Mucosa of descending colon (tissue), 3 donors: ENCODE data around the gene SETX. TPM values are rescaled to one million over a fixed set of nuclear protein-coding genes. Genes with fewer than 3 reads are reported as not detected.
A peak's percentile ranks its signal among the peaks of the same experiment; 100 is the strongest.

Experiments used
- ATAC-seq: fragments of 200-7000 bp; cut with Tn5 transposase; one replicate; pipeline ENCODE4 v1.9.1; 2020; ENCODE audit warnings: mild to moderate bottlenecking, moderate library complexity
- DNase-seq, 3 donors: peaks; one replicate each; pipeline ENCODE4 v3.0.0-alpha.2; 2020
- H3K36me3 ChIP-seq: fragments of 200-600 bp; one replicate; pipeline ENCODE4 v1.8.0; 2021; ENCODE audit warnings: low read depth, mild to moderate bottlenecking
- H3K4me1 ChIP-seq: fragments of 200-600 bp; one replicate; pipeline ENCODE4 v1.8.0; 2021; ENCODE audit warnings: low read depth, mild to moderate bottlenecking
- H3K4me3 ChIP-seq: fragments of 200-600 bp; one replicate; pipeline ENCODE4 v1.8.0; 2021; ENCODE audit warnings: mild to moderate bottlenecking
- H3K9me3 ChIP-seq: fragments of 200-600 bp; one replicate; pipeline ENCODE4 v1.8.0; 2021; ENCODE audit warnings: mild to moderate bottlenecking
- CTCF ChIP-seq: fragments of 200-600 bp; IDR thresholded peaks from one replicate; pipeline ENCODE4 v1.8.0; 2022; ENCODE audit warnings: antibody characterized with exemption, mild to moderate bottlenecking
- intact Hi-C, 2 donors: fragments of 100-400 bp; cut with DNase I in 1 of 2; cut with micrococcal nuclease in 1 of 2; formaldehyde crosslinking; loops; one replicate each; pipeline versions ENCODE4 v1.11.0 to v1.11.1; 2022; cut with DNase I, micrococcal nuclease
- total RNA-seq, 3 donors: library from RNA; stranded (reverse); fragmentation: NEBNext Ultra II Directional in 2 of 3; extraction: Animal tissue kit (Norgen Biotek cat#: 25700) in 2 of 3; gene quantifications; one replicate each; pipeline versions ENCODE4 v1.2.1 to v1.2.4, GENCODE V29; 2021 to 2023
- donor health status: DM: no; HTN: no; CAD: no; lungs with moderate emphysema.
- donor health status: DM: no; HTN: no; CAD: no.
- donor health status: DM: no; HTN: yes; CAD: no.

Gene SETX
- total RNA-seq, 3 donors from 2014 or later: 35.4 to 54.2 (median 38.7) TPM

GRCh38 chr9:132214027-132214622, 140.7 kb downstream of the SETX start:
- DNase-seq (no peak), ATAC-seq (peak; percentile 36)
- Histone ChIP-seq H3K4me1 (no peaks in the 10 kb centered on the region), H3K4me3 (no peak overlapping the region), H3K36me3 (no peaks in the 10 kb centered on the region), H3K9me3 (no peaks in the 10 kb centered on the region)
- intact Hi-C loops: no loop called here
- TF ChIP-seq CTCF: no peak

GRCh38 chr9:132211570-132211969, 143.2 kb downstream of the SETX start:
- no peaks in the 10 kb centered on the region for H3K9me3 ChIP-seq
- DNase-seq: no peak
- no peak for TF ChIP-seq CTCF
- intact Hi-C loops: no loop called here
- H3K4me1 ChIP-seq: no peaks in the 10 kb centered on the region
- H3K4me3 ChIP-seq: no peak overlapping the region
- no peak for ATAC-seq
- no peaks in the 10 kb centered on the region for H3K36me3 ChIP-seq

Other genes starting within 250 kb of the SETX start
- under 1 TPM; 0.41 to 0.73 (median 0.43) TPM for gene NTNG2, start 192.9 kb downstream of the SETX start, total RNA-seq
- 10 to 100 TPM in 1 of 3 donors, 1 to 10 TPM in 2; 9.1 to 15.1 (median 9.7) TPM for gene TTF1, start 51.9 kb upstream of the SETX start, total RNA-seq
- gene CFAP77, start 55.2 kb upstream of the SETX start, total RNA-seq: not detected
- gene BARHL1, start 227.6 kb upstream of the SETX start, total RNA-seq: not detected